Endodermal cell (in vitro differentiated cells): ENCODE data around the gene ACVR1. TPM values are rescaled to one million over a fixed set of nuclear protein-coding genes. Genes with fewer than 3 reads are reported as not detected.

Source experiments
- DNase-seq: peaks from one replicate; pipeline ENCODE4 v3.0.0-alpha.2; 2017
- H3K27ac ChIP-seq: 2 replicates; pipeline ENCODE4 v1.5.1; 2013; ENCODE audit warnings: mild to moderate bottlenecking, low read depth, low read length, moderate library complexity
- H3K27me3 ChIP-seq: 2 replicates; pipeline ENCODE4 v1.6.1; 2013; ENCODE audit warnings: mild to moderate bottlenecking, low read length, moderate library complexity; ENCODE audit not compliant: insufficient read depth, control insufficient read depth, poor library complexity, severe bottlenecking
- H3K36me3 ChIP-seq: 2 replicates; pipeline ENCODE4 v1.7.0; 2013; ENCODE audit warnings: mild to moderate bottlenecking, low read length, moderate library complexity; ENCODE audit not compliant: control insufficient read depth, insufficient read depth
- H3K4me1 ChIP-seq: one replicate; pipeline ENCODE4 v1.7.0; 2013; ENCODE audit warnings: low read length; ENCODE audit not compliant: control insufficient read depth, insufficient read depth
- H3K4me3 ChIP-seq: 2 replicates; pipeline ENCODE4 v1.5.1; 2013; ENCODE audit warnings: mild to moderate bottlenecking, low read length, moderate library complexity
- H3K9ac ChIP-seq: 2 replicates; pipeline ENCODE4 v1.6.1; 2013; ENCODE audit warnings: mild to moderate bottlenecking, low read length, moderate library complexity; ENCODE audit not compliant: poor library complexity, severe bottlenecking; ENCODE audit errors: extremely low read depth
- H3K9me3 ChIP-seq: 2 replicates; pipeline ENCODE4 v1.6.1; 2013; ENCODE audit warnings: mild to moderate bottlenecking, low read length, moderate library complexity; ENCODE audit not compliant: control insufficient read depth
- H3K27ac Mint-ChIP-seq: 2 replicates; pipeline ENCODE4 v1.8.0; 2020; ENCODE audit warnings: mixed read lengths
- H3K27me3 Mint-ChIP-seq: 2 replicates; pipeline ENCODE4 v1.8.0; 2021; ENCODE audit warnings: mild to moderate bottlenecking, mixed read lengths; ENCODE audit not compliant: insufficient read depth
- H3K36me3 Mint-ChIP-seq: 2 replicates; pipeline ENCODE4 v1.8.0; 2020; ENCODE audit warnings: low read depth, mixed read lengths
- H3K4me1 Mint-ChIP-seq: 2 replicates; pipeline ENCODE4 v1.8.0; 2020; ENCODE audit warnings: mixed read lengths
- H3K4me3 Mint-ChIP-seq: 2 replicates; pipeline ENCODE4 v1.8.0; 2020; ENCODE audit warnings: mild to moderate bottlenecking, moderate library complexity, mixed read lengths
- H3K9me3 Mint-ChIP-seq: 2 replicates; pipeline ENCODE4 v1.8.0; 2020; ENCODE audit warnings: mild to moderate bottlenecking, mixed read lengths
- CTCF ChIP-seq: fragments of 200-600 bp; sonication (generic); conservative IDR thresholded peaks from 2 replicates; pipeline ENCODE4 v1.5.0; 2021; ENCODE audit warnings: antibody characterized with exemption, mild to moderate bottlenecking
- WGBS, 2 experiments: methylation state at CpG; one replicate each; pipeline versions ENCODE4 v1.1.5 to v1.1.7; 2013; ENCODE audit warnings: missing lambda C conversion rate in 2 of 2, mixed read lengths in 1 of 2; ENCODE audit not compliant: insufficient coverage in 1 of 2, insufficient read length in 1 of 2; 5-methylcytosine and 5-hydroxymethylcytosine counted together
- total RNA-seq, 2 donors: library from RNA; stranded (reverse); fragmentation: NEBNext Ultra II Directional in 1 of 2; extraction: Animal tissue kit (Norgen Biotek cat#: 25700) in 1 of 2; gene quantifications; 2 replicates in 1 of 2; 3 replicates in 1 of 2; pipeline ENCODE4 v1.2.1, GENCODE V29; 2021

The ACVR1 gene
- total RNA-seq, 2 donors from 2014 or later, result 21.1 to 26.9 TPM

- Histone ChIP-seq H3K9ac (no peak overlapping the region), H3K27me3 (no peaks in the 10 kb centered on the region), H3K4me1 (peaks cover 6% of the 10 kb centered on the region), H3K9me3 (no peaks in the 10 kb centered on the region), H3K27ac (no peak overlapping the region), H3K4me3 (no peak overlapping the region), H3K36me3 (no peaks in the 10 kb centered on the region)
- H3K9me3 Mint-ChIP-seq, result no peaks in the 10 kb centered on the region
- H3K4me1 Mint-ChIP-seq, result peaks cover 52% of the 10 kb centered on the region
- H3K4me3 Mint-ChIP-seq, result no peak overlapping the region
- peaks cover 3% of the 10 kb centered on the region for H3K27me3 Mint-ChIP-seq
- WGBS, 2 experiments, result 100% methylated on average over 3 of the region's 3 CpGs; no CpG with 5 or more reads in 1 of the 2 experiments
- no peak for DNase-seq
- no peak overlapping the region for H3K27ac Mint-ChIP-seq
- no peaks in the 10 kb centered on the region for H3K36me3 Mint-ChIP-seq
- no peak for TF ChIP-seq CTCF
Observed at GRCh38 chr2:157871415-157871814, 4.7 kb downstream of the ACVR1 start.

GRCh38 chr2:157868993-157869392 lies 7.1 kb downstream of the ACVR1 start:
- peaks cover 3% of the 10 kb centered on the region for H3K27me3 Mint-ChIP-seq
- no peak for DNase-seq
- 90% methylated on average over 2 of the region's 2 CpGs; no CpG with 5 or more reads in 1 of the 2 experiments for WGBS, 2 experiments
- H3K9me3 Mint-ChIP-seq, result peaks cover 3% of the 10 kb centered on the region
- Histone ChIP-seq H3K27me3 (no peaks in the 10 kb centered on the region), H3K9me3 (no peaks in the 10 kb centered on the region), H3K9ac (no peak overlapping the region), H3K36me3 (no peaks in the 10 kb centered on the region), H3K4me1 (peaks cover 6% of the 10 kb centered on the region), H3K27ac (no peak overlapping the region), H3K4me3 (no peak overlapping the region)
- no peak overlapping the region for H3K4me3 Mint-ChIP-seq
- peaks cover 2% of the 10 kb centered on the region for H3K36me3 Mint-ChIP-seq
- H3K27ac Mint-ChIP-seq, result no peak overlapping the region
- TF ChIP-seq CTCF, result no peak
- peaks cover 54% of the 10 kb centered on the region for H3K4me1 Mint-ChIP-seq

- peaks cover 3% of the 10 kb centered on the region for H3K9me3 Mint-ChIP-seq
- no peak overlapping the region for H3K27ac Mint-ChIP-seq
- H3K36me3 Mint-ChIP-seq, result peaks cover 2% of the 10 kb centered on the region
- DNase-seq, result no peak
- no peak for TF ChIP-seq CTCF
- H3K4me1 ChIP-seq, result peaks cover 6% of the 10 kb centered on the region
- no peak overlapping the region for H3K4me3 Mint-ChIP-seq
- peaks cover 46% of the 10 kb centered on the region for H3K4me1 Mint-ChIP-seq
- H3K9ac ChIP-seq, result no peak overlapping the region
- H3K4me3 ChIP-seq, result no peak overlapping the region
- no peaks in the 10 kb centered on the region for H3K27me3 ChIP-seq
- no peaks in the 10 kb centered on the region for H3K9me3 ChIP-seq
- H3K27ac ChIP-seq, result no peak overlapping the region
- H3K36me3 ChIP-seq, result no peaks in the 10 kb centered on the region
- H3K27me3 Mint-ChIP-seq, result no peaks in the 10 kb centered on the region
Observed at GRCh38 chr2:157867703-157868102, 8.4 kb downstream of the ACVR1 start.
